Body of pancreas (tissue), 4 donors: ENCODE data around the gene SORL1. TPM values are rescaled to one million over a fixed set of nuclear protein-coding genes. Genes with fewer than 3 reads are reported as not detected.

Experiments
- ATAC-seq: fragments of 150-250 bp; one replicate; pipeline ENCODE4 v1.9.1; 2016
- DNase-seq, 4 donors: peaks; one replicate each; pipeline ENCODE4 v3.0.0-alpha.2; 2019
- H3K27ac ChIP-seq, 4 donors: fragments of 200-600 bp; sonication (generic); 1 replicate in 3 of 4; 2 replicates in 1 of 4; pipeline versions ENCODE4 v1.5.1 to v1.6.1; 2016 to 2019; ENCODE audit warnings: mild to moderate bottlenecking in 1 of 4, mixed read lengths in 1 of 4, moderate library complexity in 1 of 4
- H3K27me3 ChIP-seq, 2 donors: fragments of 200-600 bp; sonication (generic); one replicate each; pipeline ENCODE4 v1.6.0; 2016; ENCODE audit warnings: mild to moderate bottlenecking in 1 of 2
- H3K36me3 ChIP-seq, 2 donors: fragments of 200-600 bp; sonication (generic); replicated peaks in 1 of 2; 2 replicates each; pipeline ENCODE4 v1.5.1; 2016; ENCODE audit warnings: low read depth in 2 of 2; ENCODE audit not compliant: insufficient read depth in 1 of 2
- H3K4me1 ChIP-seq: fragments of 200-600 bp; sonication (generic); one replicate; pipeline ENCODE4 v1.6.0; 2016
- H3K4me3 ChIP-seq, 2 donors: fragments of 200-600 bp; sonication (generic); 1 replicate in 1 of 2; 2 replicates in 1 of 2; pipeline ENCODE4 v1.5.1; 2016 to 2019
- H3K9me3 ChIP-seq, 3 donors: fragments of 200-600 bp; sonication (generic); 1 replicate in 2 of 3; 2 replicates in 1 of 3; pipeline ENCODE4 v1.5.1; 2016
- POLR2A ChIP-seq, 3 donors: fragments of 450-650 bp; IDR thresholded peaks; one replicate each; pipeline ENCODE4 v1.6.1; 2016; ENCODE audit warnings: antibody characterized with exemption in 3 of 3, mild to moderate bottlenecking in 2 of 3
- WGBS, 2 donors: methylation state at CpG; one replicate each; pipeline ENCODE4 v1.1.5; 2017; 5-methylcytosine and 5-hydroxymethylcytosine counted together
- intact Hi-C: fragments of 100-400 bp; cut with DNase I; formaldehyde crosslinking; loops from one replicate; pipeline ENCODE4 v1.15.1; 2023
- total RNA-seq, 2 donors: library from RNA; depleted of rRNA; stranded (reverse); fragments of >200 nt; gene quantifications; one replicate each; pipeline ENCODE4 v1.1.0, GENCODE V29; 2016
- TF ChIP-seq, protein P1 (sequence below), 7 experiments: fragments of 450-650 bp in 4 of 7; fragments of 200-600 bp in 3 of 7; sonication (generic) in 3 of 7; IDR thresholded peaks; one replicate each; pipeline ENCODE4 v1.5.1; 2016 to 2019; ENCODE audit warnings: antibody characterized with exemption in 7 of 7

SORL1 gene
- total RNA-seq, 2 donors from 2014 or later: 25.1 to 26.5 TPM

DNA sequence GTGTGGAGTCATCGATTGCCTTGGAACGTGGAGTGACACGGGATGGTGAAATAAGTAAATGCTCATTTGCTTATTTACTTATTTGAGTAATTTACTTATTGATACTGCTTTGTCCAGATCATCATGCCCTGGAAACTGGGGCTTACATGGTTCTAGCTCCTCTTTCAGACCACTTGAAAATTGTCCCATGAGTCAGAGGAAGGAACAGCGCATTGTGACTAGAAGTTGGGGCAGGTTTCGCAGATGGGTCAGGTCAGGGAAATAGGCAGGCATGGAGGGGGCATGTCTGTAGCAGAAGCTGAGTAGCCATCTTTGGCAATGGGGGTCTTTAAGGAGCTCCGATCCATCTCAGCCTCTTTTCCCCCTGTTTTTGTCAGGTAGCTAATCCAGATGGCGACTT, 104.8 kb downstream of the SORL1 start:
- intact Hi-C loops: no loop called here
- 80 to 84% methylated on average over 7 of the region's 7 CpGs for WGBS, 2 donors
- H3K4me1 ChIP-seq: peaks cover 5% of the 10 kb centered on the region
- TF ChIP-seq, protein P1, sequence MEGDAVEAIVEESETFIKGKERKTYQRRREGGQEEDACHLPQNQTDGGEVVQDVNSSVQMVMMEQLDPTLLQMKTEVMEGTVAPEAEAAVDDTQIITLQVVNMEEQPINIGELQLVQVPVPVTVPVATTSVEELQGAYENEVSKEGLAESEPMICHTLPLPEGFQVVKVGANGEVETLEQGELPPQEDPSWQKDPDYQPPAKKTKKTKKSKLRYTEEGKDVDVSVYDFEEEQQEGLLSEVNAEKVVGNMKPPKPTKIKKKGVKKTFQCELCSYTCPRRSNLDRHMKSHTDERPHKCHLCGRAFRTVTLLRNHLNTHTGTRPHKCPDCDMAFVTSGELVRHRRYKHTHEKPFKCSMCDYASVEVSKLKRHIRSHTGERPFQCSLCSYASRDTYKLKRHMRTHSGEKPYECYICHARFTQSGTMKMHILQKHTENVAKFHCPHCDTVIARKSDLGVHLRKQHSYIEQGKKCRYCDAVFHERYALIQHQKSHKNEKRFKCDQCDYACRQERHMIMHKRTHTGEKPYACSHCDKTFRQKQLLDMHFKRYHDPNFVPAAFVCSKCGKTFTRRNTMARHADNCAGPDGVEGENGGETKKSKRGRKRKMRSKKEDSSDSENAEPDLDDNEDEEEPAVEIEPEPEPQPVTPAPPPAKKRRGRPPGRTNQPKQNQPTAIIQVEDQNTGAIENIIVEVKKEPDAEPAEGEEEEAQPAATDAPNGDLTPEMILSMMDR (IDR thresholded peaks at IDR 0.05): no peak
- no peak for TF ChIP-seq POLR2A (IDR thresholded peaks at IDR 0.05)
- no peaks in the 10 kb centered on the region for H3K27me3 ChIP-seq
- H3K27ac ChIP-seq: no peak overlapping the region
- no peak overlapping the region for H3K4me3 ChIP-seq
- ATAC-seq (no peak), DNase-seq (no peak)
- no peaks in the 10 kb centered on the region for H3K9me3 ChIP-seq
- H3K36me3 ChIP-seq: no peaks in the 10 kb centered on the region

DNA sequence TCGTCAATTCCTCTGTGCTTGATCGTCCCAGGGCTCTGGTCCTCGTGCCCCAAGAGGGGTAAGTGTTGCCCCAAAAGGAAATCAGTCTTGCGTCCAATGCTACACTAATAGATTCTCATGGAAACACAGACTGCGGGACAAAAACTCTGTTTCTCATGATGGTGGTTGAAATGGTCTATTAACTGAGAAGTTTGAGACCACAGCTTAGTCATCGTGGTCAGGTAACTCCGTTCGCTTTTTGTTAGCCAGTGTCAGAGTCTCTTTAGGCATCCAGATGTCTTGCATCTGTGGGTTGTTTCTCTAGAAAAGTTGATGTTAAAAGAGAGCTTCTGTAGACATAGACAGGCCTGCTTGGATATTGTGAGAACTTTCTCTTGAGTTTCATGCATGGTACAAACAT, 105.2 kb downstream of the SORL1 start:
- DNase-seq (no peak), ATAC-seq (no peak)
- Histone ChIP-seq H3K4me1 (peaks cover 5% of the 10 kb centered on the region), H3K36me3 (no peaks in the 10 kb centered on the region), H3K27ac (no peak overlapping the region), H3K9me3 (no peaks in the 10 kb centered on the region), H3K4me3 (no peak overlapping the region), H3K27me3 (no peaks in the 10 kb centered on the region)
- 74 to 83% methylated on average over 8 of the region's 8 CpGs for WGBS, 2 donors
- intact Hi-C loops: no loop called here
- TF ChIP-seq, protein P1 (IDR thresholded peaks at IDR 0.05): no peak
- no peak for TF ChIP-seq POLR2A (IDR thresholded peaks at IDR 0.05)

DNA sequence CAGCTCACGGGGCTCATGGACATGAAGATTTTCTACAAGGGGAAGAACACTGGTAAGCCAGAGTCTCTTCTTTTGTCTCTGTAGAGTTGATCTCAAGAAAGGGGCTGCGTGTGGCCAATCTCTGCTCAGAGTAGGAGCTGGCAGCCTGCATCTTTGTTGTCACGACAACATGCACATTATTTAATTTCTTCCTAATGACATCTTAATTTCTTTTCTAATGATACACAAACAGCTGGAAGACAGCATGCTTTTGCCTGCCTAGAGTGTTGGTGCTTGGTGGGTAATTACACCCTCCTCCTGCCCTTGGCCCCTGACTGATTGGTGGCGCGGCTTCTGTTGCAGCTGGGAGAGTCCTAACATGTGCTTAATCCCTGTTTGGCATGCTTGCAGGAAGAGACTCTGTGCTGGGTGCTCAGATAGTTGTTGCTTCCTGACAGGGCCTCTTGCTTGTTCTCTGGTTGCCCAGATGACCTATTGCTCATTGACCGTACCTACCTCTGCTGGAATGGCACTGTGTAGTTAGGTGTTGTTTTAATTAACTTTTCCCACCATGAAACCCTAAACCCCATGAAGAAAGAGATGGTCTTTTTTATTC, 107.6 kb downstream of the SORL1 start:
- Histone ChIP-seq H3K27ac (no peak overlapping the region), H3K36me3 (no peaks in the 10 kb centered on the region), H3K27me3 (no peaks in the 10 kb centered on the region), H3K4me3 (no peak overlapping the region), H3K9me3 (no peaks in the 10 kb centered on the region), H3K4me1 (no peaks in the 10 kb centered on the region)
- intact Hi-C loops: no loop called here
- 74 to 78% methylated on average over 6 of the region's 6 CpGs for WGBS, 2 donors
- no peak for TF ChIP-seq POLR2A (IDR thresholded peaks at IDR 0.05)
- TF ChIP-seq, protein P1 (IDR thresholded peaks at IDR 0.05): no peak
- DNase-seq (no peak), ATAC-seq (no peak)

DNA sequence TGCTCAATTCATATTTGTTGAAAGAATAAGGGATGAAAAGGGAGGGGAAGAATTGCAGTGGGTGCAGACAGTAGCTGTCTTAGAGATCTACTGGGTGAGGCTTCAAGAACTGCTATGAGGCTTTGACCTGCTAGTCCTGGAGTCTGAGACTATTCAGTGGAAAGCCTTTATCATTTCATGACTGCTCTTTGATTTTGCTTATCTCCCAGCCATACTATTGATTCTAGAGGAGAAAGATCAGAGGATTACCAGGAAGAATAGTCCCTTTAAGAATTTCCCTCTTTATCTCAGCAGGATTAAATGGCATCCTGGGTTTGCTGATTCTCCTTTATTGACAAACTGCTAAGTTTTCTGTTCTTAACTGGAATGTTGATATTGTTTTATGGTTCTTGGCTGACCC, 108.1 kb downstream of the SORL1 start:
- no peaks in the 10 kb centered on the region for H3K36me3 ChIP-seq
- H3K27me3 ChIP-seq: no peaks in the 10 kb centered on the region
- intact Hi-C loops: no loop called here
- no peaks in the 10 kb centered on the region for H3K4me1 ChIP-seq
- ATAC-seq (no peak), DNase-seq (no peak)
- no peak overlapping the region for H3K27ac ChIP-seq
- no peak for TF ChIP-seq POLR2A (IDR thresholded peaks at IDR 0.05)
- TF ChIP-seq, protein P1 (IDR thresholded peaks at IDR 0.05): no peak
- H3K4me3 ChIP-seq: no peak overlapping the region
- no peaks in the 10 kb centered on the region for H3K9me3 ChIP-seq

DNA sequence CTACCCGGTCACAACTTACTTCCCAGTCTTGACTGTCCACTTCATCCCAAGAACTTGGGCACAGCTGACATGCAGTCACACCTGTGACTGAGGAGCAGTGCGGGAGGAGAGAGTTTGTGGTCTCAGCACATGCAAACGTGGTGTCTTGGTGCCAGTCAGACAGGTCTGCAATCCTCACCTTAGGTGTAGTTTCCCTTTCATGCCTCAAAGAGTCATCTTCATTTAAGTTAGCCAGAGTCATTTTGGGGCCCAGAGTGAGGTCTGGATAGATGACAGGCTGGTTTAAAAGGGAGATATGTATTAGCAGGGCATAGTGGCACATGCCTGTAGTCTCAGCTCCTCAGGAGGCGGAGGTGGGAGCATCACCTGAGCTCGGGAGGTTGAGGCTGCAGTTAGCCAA, 109.1 kb downstream of the SORL1 start:
- TF ChIP-seq, protein P1 (IDR thresholded peaks at IDR 0.05): no peak
- TF ChIP-seq POLR2A (IDR thresholded peaks at IDR 0.05): no peak
- DNase-seq (no peak), ATAC-seq (no peak)
- Histone ChIP-seq H3K9me3 (no peaks in the 10 kb centered on the region), H3K4me1 (no peaks in the 10 kb centered on the region), H3K27ac (no peak overlapping the region), H3K27me3 (no peaks in the 10 kb centered on the region), H3K4me3 (no peak overlapping the region), H3K36me3 (no peaks in the 10 kb centered on the region)
- 49 to 68% methylated on average over 5 of the region's 5 CpGs for WGBS, 2 donors
- intact Hi-C loops: no loop called here
